Hematopoietic multipotent progenitor cell (in vitro differentiated cells): Measurements from ENCODE around the gene WDR88. TPM values are rescaled to one million over a fixed set of nuclear protein-coding genes. Genes with fewer than 3 reads are reported as not detected.
"Not testable (repeated sequence)": the region's sequence is repeated elsewhere in the genome, so short reads cannot be mapped to it uniquely, and the experiment has no call there.

Experiments used
- DNase-seq, 3 donors: peaks; one replicate each; pipeline ENCODE4 v3.0.0-alpha.2; 2011 to 2015; ENCODE audit warnings: low read depth in 2 of 3, low spot score in 2 of 3
- total RNA-seq: library from RNA; depleted of rRNA; stranded (reverse); fragments of >200 nt; gene quantifications from one replicate; pipeline ENCODE4 v1.2.3, GENCODE V29; 2012

The WDR88 gene
- total RNA-seq, 1 donor: not detected

GRCh38 chr19:33167438-33167837 is 35.5 kb downstream of the WDR88 start:
- no peak for DNase-seq

GRCh38 chr19:33168528-33168927 is 36.6 kb downstream of the WDR88 start:
- no peak for DNase-seq

GRCh38 chr19:33171222-33171795 is 39.4 kb downstream of the WDR88 start:
- no peak for DNase-seq

- DNase-seq: no peak
These were observed 40.0 kb downstream of the WDR88 start for GRCh38 chr19:33171916-33172359.

GRCh38 chr19:33174186-33174585 is 42.3 kb downstream of the WDR88 start:
- DNase-seq: no peak

- DNase-seq: no peak
These were observed 43.4 kb downstream of the WDR88 start for GRCh38 chr19:33175156-33175782.

GRCh38 chr19:33175886-33176669 is 44.2 kb downstream of the WDR88 start:
- DNase-seq: peak in 1 of 3 donors; percentile 42

- DNase-seq: peak; percentile 95 to 100 (median 97)
These were observed 44.9 kb downstream of the WDR88 start for GRCh38 chr19:33176670-33177416.

- DNase-seq: peak in 2 of 3 donors; percentile 90 to 91
These were observed 45.6 kb downstream of the WDR88 start for GRCh38 chr19:33177417-33177979.

- DNase-seq: peak in 1 of 3 donors; percentile 41
These were observed 54.7 kb downstream of the WDR88 start for GRCh38 chr19:33186431-33187182.

- no peak for DNase-seq
These were observed 55.2 kb downstream of the WDR88 start for GRCh38 chr19:33187183-33187540.

- no peak for DNase-seq
These were observed 57.5 kb downstream of the WDR88 start for GRCh38 chr19:33189453-33189852.

- DNase-seq: not testable (repeated sequence)
These were observed 59.2 kb downstream of the WDR88 start for GRCh38 chr19:33191092-33191491.

- DNase-seq: no peak
These were observed 59.6 kb downstream of the WDR88 start for GRCh38 chr19:33191501-33191900.

GRCh38 chr19:33192010-33192409 is 60.1 kb downstream of the WDR88 start:
- DNase-seq: peak in 1 of 3 donors; percentile 16

- no peak for DNase-seq
These were observed 61.5 kb downstream of the WDR88 start for GRCh38 chr19:33193269-33193864.

- peak in 1 of 3 donors; percentile 8 for DNase-seq
These were observed 62.0 kb downstream of the WDR88 start, which contains the start of gene LRP3 for GRCh38 chr19:33193865-33194362. TSS of gene LRP3 (plus strand) at chr19:33194330. CDS start at chr19:33194786, 456 bp downstream.

GRCh38 chr19:33194532-33194885 is 62.6 kb downstream of the WDR88 start:
- DNase-seq: no peak

- DNase-seq: no peak
These were observed 63.2 kb downstream of the WDR88 start for GRCh38 chr19:33194886-33195644.
